Measurements from ENCODE around the gene ZBTB17.
"Not testable (repeated sequence)": the region's sequence is repeated elsewhere in the genome, so short reads cannot be mapped to it uniquely, and the experiment has no call there.

Gene ZBTB17

GRCh38 chr1:15988856-15989736, 13.2 kb upstream of the ZBTB17 start:
- DNase-seq, result no peak

- DNase-seq, result no peak
Measured at GRCh38 chr1:15985611-15986297, 9.9 kb upstream of the ZBTB17 start.

- no peak for DNase-seq
Measured at GRCh38 chr1:15983275-15983674, 7.4 kb upstream of the ZBTB17 start.

- no peak for DNase-seq
Measured at GRCh38 chr1:15981679-15982078, 5.8 kb upstream of the ZBTB17 start.

- DNase-seq, result not testable (repeated sequence)
Measured at GRCh38 chr1:15977947-15978346, 2.0 kb upstream of the ZBTB17 start.

GRCh38 chr1:15975358-15975804, 520 bp downstream of the ZBTB17 start:
- DNase-seq, result peak; percentile 76

- no peak for DNase-seq
Measured at GRCh38 chr1:15974855-15975254, 1.0 kb downstream of the ZBTB17 start.

- no peak for DNase-seq
Measured at GRCh38 chr1:15973772-15974171, 2.1 kb downstream of the ZBTB17 start.

GRCh38 chr1:15972409-15972808, 3.5 kb downstream of the ZBTB17 start:
- DNase-seq, result no peak

GRCh38 chr1:15970911-15971310, 5.0 kb downstream of the ZBTB17 start:
- DNase-seq, result no peak

GRCh38 chr1:15969321-15969880, 6.5 kb downstream of the ZBTB17 start:
- no peak for DNase-seq

- DNase-seq, result no peak
Measured at GRCh38 chr1:15968172-15968571, 7.7 kb downstream of the ZBTB17 start.

GRCh38 chr1:15966956-15967344, 9.0 kb downstream of the ZBTB17 start:
- no peak for DNase-seq

GRCh38 chr1:15966081-15966955, 9.6 kb downstream of the ZBTB17 start:
- peak; percentile 84 for DNase-seq

- DNase-seq, result no peak
Measured at GRCh38 chr1:15965228-15965767, 10.6 kb downstream of the ZBTB17 start.

- DNase-seq, result no peak
Measured at GRCh38 chr1:15963968-15964648, 11.8 kb downstream of the ZBTB17 start.

GRCh38 chr1:15963363-15963967, 12.4 kb downstream of the ZBTB17 start:
- no peak for DNase-seq

GRCh38 chr1:15962671-15963362, 13.1 kb downstream of the ZBTB17 start:
- DNase-seq, result no peak

- no peak for DNase-seq
Measured at GRCh38 chr1:15962176-15962575, 13.7 kb downstream of the ZBTB17 start.

GRCh38 chr1:15961492-15961891, 14.4 kb downstream of the ZBTB17 start:
- no peak for DNase-seq

GRCh38 chr1:15960808-15961207, 15.1 kb downstream of the ZBTB17 start:
- no peak for DNase-seq

Data from activated naive CD4-positive, alpha-beta T cell treated with anti-CD3 and anti-CD28 coated beads, Interleukin-2, amount 50 U/mL, for 16 hours (primary cell).